Left lung (tissue), 10 donors: Measurements from ENCODE around the gene HOMER3. TPM values are rescaled to one million over a fixed set of nuclear protein-coding genes. Genes with fewer than 3 reads are reported as not detected.

Experiments
- ATAC-seq: fragments of 200-7000 bp; cut with Tn5 transposase; one replicate; pipeline ENCODE4 v1.9.1; 2020; ENCODE audit warnings: moderate library complexity
- DNase-seq, 4 donors: peaks; one replicate each; pipeline ENCODE4 v3.0.0-alpha.2; 2013 to 2020
- H3K27ac ChIP-seq, 2 donors: fragments of 200-600 bp; sonication (generic) in 1 of 2; one replicate each; pipeline versions ENCODE4 v1.5.0 to v1.8.0; 2020 to 2021
- H3K27me3 ChIP-seq, 2 donors: fragments of 200-600 bp; sonication (generic) in 1 of 2; one replicate each; pipeline versions ENCODE4 v1.5.0 to v1.8.0; 2020 to 2021
- H3K36me3 ChIP-seq, 2 donors: fragments of 200-600 bp; sonication (generic) in 1 of 2; one replicate each; pipeline versions ENCODE4 v1.5.0 to v1.8.0; 2020 to 2021
- H3K4me1 ChIP-seq, 2 donors: fragments of 200-600 bp; one replicate each; pipeline ENCODE4 v1.8.0; 2021
- H3K4me3 ChIP-seq, 2 donors: fragments of 200-600 bp; sonication (generic) in 1 of 2; one replicate each; pipeline versions ENCODE4 v1.5.0 to v1.8.0; 2020 to 2021; ENCODE audit warnings: mild to moderate bottlenecking in 1 of 2
- H3K9me3 ChIP-seq, 2 donors: fragments of 200-600 bp; sonication (generic) in 1 of 2; one replicate each; pipeline versions ENCODE4 v1.5.0 to v1.8.0; 2020 to 2021
- intact Hi-C, 2 donors: fragments of 100-400 bp; cut with DNase I; formaldehyde crosslinking; loops; one replicate each; pipeline versions ENCODE4 v1.11.2 to v1.14.2; 2022
- polyA plus RNA-seq, 6 donors: library from polyadenylated mRNA; unstranded; fragments of 120-200 nt; gene quantifications; one replicate each; pipeline ENCODE4 v1.2.1, GENCODE V29; 2013; ENCODE audit not compliant: insufficient read length in 6 of 6
- total RNA-seq, 2 donors: library from RNA; stranded (reverse); fragmentation: NEBNext Ultra II Directional; extraction: Animal tissue kit (Norgen Biotek cat#: 25700); gene quantifications; one replicate each; pipeline ENCODE4 v1.2.1, GENCODE V29; 2021
- TF ChIP-seq, protein P1 (sequence below), 2 donors: fragments of 200-600 bp; sonication (generic) in 1 of 2; IDR thresholded peaks; one replicate each; pipeline versions ENCODE4 v1.5.0 to v1.8.0; 2021; ENCODE audit warnings: antibody characterized with exemption in 2 of 2
- donor health status: DM: no; HTN: yes; CAD: no.
- donor health status: DM: no; HTN: no; CAD: no.

Gene HOMER3
- total and polyA plus RNA-seq, 8 donors, result 27.6 to 68.0 (median 53.0) TPM

DNA sequence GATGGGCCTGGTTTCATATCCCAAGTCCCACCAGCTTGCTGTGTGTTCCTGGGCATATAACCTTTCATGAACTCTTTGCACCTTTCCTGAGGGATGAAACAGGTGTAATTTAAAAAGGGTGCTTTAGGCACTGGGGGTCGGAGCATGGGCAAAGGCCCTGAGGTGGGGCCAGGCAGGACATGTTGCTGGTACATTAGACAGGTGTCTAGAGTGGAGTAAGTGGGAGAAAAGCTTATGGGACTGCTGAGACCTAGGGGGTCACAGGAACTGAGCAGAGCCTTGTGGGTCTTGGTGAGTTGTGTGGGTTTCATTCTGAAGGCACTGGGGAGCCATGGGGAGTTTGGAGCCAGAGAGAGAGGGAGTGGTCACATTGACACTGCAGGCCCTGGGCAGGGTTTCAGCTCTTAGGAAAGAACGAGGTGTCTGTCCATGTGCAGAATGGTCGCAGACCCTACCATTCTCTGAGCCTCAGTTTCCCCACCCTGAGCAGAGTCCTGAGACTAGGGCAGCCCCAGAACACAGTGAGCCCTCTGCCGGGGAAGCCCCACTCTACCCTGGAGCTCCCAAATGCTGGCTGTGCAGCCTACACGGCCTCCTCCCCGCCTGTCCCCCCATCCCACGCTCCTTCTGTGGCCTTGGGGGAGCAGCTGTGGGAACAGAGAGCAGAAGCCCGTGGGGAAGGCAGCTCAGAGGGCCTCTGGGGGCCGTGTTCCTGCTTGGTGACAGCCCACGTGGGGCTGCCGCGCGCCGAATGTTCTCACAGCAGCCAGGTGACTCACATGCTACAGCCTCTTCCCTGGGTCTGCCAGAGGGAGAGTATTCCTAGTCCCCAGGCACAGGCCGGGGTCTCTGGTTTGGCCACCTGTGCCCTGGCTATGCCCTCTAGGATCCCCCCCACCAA is 7.3 kb upstream of the HOMER3 start:
- H3K4me1 ChIP-seq, result no peaks in the 10 kb centered on the region
- H3K9me3 ChIP-seq, result no peaks in the 10 kb centered on the region
- intact Hi-C loops, result no loop called here
- H3K27me3 ChIP-seq, result no peaks in the 10 kb centered on the region
- H3K4me3 ChIP-seq, result no peak overlapping the region
- no peaks in the 10 kb centered on the region for H3K36me3 ChIP-seq
- ATAC-seq (no peak), DNase-seq (no peak)
- TF ChIP-seq, protein P1, sequence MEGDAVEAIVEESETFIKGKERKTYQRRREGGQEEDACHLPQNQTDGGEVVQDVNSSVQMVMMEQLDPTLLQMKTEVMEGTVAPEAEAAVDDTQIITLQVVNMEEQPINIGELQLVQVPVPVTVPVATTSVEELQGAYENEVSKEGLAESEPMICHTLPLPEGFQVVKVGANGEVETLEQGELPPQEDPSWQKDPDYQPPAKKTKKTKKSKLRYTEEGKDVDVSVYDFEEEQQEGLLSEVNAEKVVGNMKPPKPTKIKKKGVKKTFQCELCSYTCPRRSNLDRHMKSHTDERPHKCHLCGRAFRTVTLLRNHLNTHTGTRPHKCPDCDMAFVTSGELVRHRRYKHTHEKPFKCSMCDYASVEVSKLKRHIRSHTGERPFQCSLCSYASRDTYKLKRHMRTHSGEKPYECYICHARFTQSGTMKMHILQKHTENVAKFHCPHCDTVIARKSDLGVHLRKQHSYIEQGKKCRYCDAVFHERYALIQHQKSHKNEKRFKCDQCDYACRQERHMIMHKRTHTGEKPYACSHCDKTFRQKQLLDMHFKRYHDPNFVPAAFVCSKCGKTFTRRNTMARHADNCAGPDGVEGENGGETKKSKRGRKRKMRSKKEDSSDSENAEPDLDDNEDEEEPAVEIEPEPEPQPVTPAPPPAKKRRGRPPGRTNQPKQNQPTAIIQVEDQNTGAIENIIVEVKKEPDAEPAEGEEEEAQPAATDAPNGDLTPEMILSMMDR (IDR thresholded peaks at IDR 0.05), result no peak
- H3K27ac ChIP-seq, result no peak overlapping the region

DNA sequence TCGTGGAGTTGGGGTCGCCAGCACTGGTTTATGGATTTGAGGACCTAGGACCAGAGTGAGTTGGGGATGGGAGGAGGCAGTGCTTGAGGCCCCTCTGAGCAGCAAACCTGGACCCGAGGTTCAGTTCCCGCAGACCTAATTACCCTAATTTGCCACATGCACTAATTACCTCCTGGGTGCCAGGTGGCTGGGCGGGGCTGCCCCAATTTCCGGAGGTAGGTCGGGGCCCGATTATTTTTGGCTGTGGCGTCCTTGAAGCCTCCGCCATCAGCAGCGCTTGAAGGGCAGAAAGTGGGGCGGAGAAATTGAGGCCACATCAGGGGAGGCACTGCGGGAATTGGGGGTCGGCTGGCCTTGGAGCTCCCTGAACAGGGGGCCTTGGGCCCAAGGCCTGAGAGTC is 5.9 kb upstream of the HOMER3 start:
- intact Hi-C loops, result no loop called here
- Histone ChIP-seq H3K9me3 (no peaks in the 10 kb centered on the region), H3K4me1 (no peaks in the 10 kb centered on the region), H3K4me3 (no peak overlapping the region), H3K27me3 (no peaks in the 10 kb centered on the region), H3K36me3 (no peaks in the 10 kb centered on the region), H3K27ac (no peak overlapping the region)
- ATAC-seq (no peak), DNase-seq (no peak)
- TF ChIP-seq, protein P1 (IDR thresholded peaks at IDR 0.05), result no peak

DNA sequence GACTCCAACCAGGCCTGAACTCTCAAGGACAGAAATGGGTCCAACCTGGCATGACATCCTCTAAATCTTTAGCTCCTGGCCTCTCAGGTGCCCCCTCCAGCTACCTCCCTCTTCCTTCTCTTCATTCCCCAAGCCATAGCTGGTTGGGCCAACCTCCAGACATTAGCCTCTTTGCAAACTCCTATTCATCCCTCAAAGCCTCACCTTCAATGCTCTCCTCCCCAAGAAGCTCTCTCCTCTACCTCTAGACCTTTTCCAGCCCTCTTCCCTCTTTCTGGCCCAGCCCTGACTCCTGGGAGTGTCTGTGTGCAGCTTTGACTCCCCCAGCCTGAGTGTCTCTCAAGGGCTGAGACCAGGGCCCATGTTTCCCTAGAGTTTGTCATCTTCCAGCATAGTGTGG is 5.3 kb upstream of the HOMER3 start:
- H3K4me3 ChIP-seq, result no peak overlapping the region
- no peak for ATAC-seq
- intact Hi-C loops, result no loop called here
- DNase-seq, result no peak
- peaks cover 0 to 5% of the 10 kb centered on the region in 2 donors for H3K4me1 ChIP-seq
- no peaks in the 10 kb centered on the region for H3K36me3 ChIP-seq
- no peaks in the 10 kb centered on the region for H3K9me3 ChIP-seq
- no peak overlapping the region for H3K27ac ChIP-seq
- no peaks in the 10 kb centered on the region for H3K27me3 ChIP-seq
- TF ChIP-seq, protein P1 (IDR thresholded peaks at IDR 0.05), result no peak

DNA sequence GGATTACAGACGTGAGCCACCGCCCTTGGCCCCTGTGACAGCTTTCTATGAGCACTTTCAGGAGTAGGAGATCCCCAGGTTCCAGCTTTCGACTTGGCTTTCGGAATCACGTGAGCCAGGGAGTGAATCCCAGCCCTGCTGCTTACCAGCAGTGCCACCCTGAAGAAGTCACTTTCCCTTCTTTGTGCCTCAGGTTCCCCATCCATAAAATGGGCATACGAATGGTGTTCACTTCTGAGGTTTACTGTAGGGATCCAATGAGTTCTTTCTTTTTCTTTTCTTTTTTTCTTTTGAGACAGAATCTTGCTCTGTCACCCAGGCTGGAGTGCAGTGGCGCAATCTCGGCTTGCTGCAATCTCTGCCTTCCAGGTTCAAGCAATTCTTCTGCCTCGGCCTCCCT is 4.3 kb upstream of the HOMER3 start:
- no peaks in the 10 kb centered on the region for H3K9me3 ChIP-seq
- H3K36me3 ChIP-seq, result no peaks in the 10 kb centered on the region
- DNase-seq (no peak), ATAC-seq (no peak)
- H3K27me3 ChIP-seq, result peaks cover 0 to 5% of the 10 kb centered on the region in 2 donors
- TF ChIP-seq, protein P1 (IDR thresholded peaks at IDR 0.05), result no peak
- no peak overlapping the region for H3K27ac ChIP-seq
- peaks cover 0 to 11% of the 10 kb centered on the region in 2 donors for H3K4me1 ChIP-seq
- H3K4me3 ChIP-seq, result no peak overlapping the region
- intact Hi-C loops, result no loop called here

DNA sequence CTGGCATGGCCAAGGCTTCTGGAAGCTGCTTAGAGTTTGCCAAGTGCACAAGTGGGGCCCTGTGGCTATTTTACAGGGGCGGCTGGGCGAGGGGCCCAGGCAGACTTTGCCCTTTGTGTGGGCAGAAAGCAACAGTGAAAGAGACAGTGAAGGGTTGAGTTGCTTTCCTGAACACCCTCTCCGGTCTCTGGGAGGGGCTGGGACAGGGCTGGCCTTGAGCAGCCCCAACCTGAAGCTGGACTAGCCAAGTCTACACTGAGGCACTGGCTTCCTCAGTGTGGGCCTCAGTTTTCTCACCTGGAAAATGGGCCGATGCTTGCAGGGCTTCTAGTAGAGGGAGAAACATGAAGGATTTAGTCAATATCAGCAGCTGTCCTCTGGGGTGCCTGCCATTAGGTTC is 2.4 kb upstream of the HOMER3 start:
- TF ChIP-seq, protein P1 (IDR thresholded peaks at IDR 0.05), result no peak
- H3K9me3 ChIP-seq, result no peaks in the 10 kb centered on the region
- H3K27me3 ChIP-seq, result peaks cover 0 to 9% of the 10 kb centered on the region in 2 donors
- H3K4me1 ChIP-seq, result peaks cover 0 to 20% of the 10 kb centered on the region in 2 donors
- intact Hi-C loops, result no loop called here
- H3K36me3 ChIP-seq, result peaks cover 0 to 3% of the 10 kb centered on the region in 2 donors
- H3K27ac ChIP-seq, result no peak overlapping the region
- no peak for ATAC-seq
- no peak overlapping the region for H3K4me3 ChIP-seq
- no peak for DNase-seq
